GM12872 (cell line): ENCODE data around the gene IFRD2.

Experiments
- CTCF ChIP-seq: IDR thresholded peaks from 3 replicates; pipeline ENCODE4 v1.5.1; 2011; ENCODE audit warnings: low read depth, mild to moderate bottlenecking, low read length, moderate library complexity; ENCODE audit not compliant: insufficient read depth

IFRD2 gene

DNA sequence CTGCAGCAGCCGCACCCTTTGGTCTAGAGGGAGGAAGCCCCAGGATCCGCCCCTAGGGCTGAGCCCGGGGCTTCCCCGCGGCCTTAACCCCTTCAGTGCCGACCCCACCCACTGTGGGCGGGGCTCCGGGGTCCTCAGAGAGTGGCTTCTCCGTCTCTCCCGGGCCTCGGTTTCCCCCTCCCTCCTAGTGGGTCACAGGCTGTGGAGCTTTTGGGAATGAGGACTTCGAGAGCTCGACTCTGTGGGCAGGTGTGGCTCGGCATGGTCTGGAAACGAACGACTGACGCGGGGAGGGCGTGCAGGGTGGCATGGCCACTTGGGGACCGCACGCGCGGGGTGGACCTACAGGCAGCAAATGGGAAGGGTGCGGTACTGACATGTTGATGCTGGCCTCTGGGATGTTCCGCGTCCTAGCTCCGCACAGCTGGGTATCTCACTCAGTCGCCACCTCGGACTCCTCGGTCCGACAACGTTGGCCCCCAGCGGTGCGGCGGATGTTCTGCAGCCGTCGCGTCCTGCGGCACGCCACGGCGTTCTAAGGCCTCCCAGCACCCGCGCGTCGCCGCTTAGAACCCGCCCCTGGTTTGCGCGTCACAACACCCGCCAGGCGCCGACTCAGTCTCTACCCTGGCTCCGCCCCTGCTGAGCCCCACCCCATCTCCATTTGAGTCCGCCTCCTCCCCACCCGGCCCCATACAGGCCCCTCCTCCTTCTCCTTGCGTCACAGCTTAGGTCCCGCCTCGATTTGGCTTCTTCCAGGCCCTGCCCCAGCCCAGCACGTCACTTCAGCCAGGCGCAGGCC is 6.8 kb upstream of the IFRD2 start, which contains the start of the genes HYAL3 and NAA80:
TSS of gene HYAL3 (minus strand) at position 570 of the 802 bp plus-strand sequence. CDS start 3,803 bp downstream, outside the sequence.
TSS of gene NAA80 (minus strand) at position 570 of the 802 bp plus-strand sequence. CDS start 1,942 bp downstream, outside the sequence.
- TF ChIP-seq CTCF: peak; percentile 60

DNA sequence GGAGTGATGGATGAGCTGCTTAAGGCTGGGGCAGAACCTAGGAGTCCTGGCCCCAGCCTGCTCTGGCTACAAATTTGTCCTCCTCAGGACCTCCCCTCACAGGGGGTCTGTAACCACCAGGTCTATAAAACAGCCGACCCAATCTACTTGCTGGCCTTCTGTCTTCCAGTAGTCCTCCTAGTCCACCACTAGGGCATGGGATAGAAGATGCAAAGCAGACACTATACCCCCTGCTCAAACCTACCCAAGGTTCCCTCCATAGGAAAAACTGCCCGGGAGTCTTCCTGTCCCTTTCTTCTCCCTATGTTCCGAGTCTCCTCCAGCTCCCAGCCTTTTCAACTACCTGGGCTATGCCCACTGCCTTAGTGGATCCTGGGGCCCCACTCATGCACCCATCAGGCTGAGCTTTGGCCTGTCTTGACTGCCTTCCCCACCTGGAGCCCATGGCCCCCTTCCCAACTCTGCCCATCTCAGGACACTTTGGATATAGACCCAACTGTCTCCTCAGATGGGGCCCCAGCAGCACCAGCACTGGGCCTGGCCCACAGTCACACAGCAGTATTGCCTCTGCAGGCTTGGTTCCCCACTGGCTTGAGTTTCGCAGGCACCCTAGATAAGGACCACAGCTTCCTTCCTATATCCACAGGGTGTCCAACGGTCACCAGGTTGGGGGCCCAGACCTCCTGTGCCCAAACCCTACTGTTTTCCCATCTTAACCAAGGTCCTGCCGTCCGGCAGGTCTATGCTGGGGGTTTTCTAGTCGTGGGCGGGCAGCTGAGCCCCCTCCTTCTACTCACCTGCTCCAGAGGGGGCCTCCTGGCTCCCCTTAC is 5.9 kb upstream of the IFRD2 start:
- TF ChIP-seq CTCF: peak; percentile 26; the same call in 1 of the 3 replicates

DNA sequence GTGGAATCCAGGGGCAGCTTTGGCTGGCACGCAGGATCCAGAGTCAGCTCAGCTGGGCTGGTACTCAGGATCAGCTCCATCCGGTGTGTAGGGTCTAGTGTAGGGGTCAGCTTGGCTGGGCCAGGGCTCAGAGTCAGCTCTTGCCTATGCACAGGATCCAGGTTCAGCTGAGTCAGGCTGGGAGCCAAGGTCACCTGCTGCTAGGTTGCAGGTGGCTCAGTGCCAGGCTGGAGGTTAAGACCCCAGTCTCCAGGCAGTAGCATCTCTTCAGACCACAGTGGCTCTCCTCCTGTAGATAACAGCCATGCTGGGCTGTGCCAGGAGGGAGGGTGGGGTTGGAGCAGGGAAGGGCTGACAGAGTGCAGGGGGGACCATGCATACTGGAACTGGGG is 5.2 kb upstream of the IFRD2 start:
- TF ChIP-seq CTCF: no peak

- no peak for TF ChIP-seq CTCF
Observed at GRCh38 chr3:50296721-50297383, 4.6 kb upstream of the IFRD2 start.

DNA sequence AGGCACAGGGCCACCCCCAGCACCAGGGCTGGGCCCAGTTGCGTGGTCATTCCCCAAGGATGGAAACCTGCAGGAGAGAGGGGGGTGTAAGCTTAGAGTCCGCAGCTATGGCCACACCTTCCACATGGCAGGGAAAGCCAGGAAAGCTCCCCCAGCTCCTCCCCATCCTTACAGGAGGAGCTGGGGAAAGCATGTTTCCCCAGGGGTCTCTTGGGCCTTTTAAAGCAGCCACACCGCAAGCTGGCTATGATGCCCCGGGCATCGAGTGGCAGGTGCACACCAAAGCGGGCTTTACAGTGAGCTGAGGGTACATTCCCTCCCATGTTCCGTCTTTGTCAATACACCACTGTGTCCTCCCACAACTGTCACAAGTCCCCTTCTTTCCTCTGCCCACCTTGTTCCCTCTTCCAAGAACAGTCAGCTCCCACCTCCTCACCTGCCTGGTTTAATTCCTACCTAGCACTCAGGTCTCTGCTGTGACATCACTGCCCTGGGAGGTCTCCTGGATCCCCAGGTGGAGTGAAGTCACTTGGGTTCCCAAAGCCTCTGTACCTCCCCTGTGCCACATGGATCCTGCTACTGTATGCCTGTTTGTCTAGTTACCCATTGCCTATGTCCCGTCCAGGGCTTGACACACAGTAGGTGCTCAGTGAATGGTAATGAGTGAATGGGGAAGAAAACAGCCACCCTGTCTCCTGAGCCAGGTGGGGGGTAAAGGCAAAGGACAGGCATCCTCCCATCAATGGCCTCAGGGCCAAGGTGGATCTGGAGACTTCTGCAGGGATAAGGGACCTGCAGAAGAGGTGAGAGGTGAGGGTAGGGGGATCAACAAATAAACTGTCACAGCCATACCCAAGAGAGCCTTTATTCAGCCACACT is 3.6 kb upstream of the IFRD2 start:
- no peak for TF ChIP-seq CTCF

DNA sequence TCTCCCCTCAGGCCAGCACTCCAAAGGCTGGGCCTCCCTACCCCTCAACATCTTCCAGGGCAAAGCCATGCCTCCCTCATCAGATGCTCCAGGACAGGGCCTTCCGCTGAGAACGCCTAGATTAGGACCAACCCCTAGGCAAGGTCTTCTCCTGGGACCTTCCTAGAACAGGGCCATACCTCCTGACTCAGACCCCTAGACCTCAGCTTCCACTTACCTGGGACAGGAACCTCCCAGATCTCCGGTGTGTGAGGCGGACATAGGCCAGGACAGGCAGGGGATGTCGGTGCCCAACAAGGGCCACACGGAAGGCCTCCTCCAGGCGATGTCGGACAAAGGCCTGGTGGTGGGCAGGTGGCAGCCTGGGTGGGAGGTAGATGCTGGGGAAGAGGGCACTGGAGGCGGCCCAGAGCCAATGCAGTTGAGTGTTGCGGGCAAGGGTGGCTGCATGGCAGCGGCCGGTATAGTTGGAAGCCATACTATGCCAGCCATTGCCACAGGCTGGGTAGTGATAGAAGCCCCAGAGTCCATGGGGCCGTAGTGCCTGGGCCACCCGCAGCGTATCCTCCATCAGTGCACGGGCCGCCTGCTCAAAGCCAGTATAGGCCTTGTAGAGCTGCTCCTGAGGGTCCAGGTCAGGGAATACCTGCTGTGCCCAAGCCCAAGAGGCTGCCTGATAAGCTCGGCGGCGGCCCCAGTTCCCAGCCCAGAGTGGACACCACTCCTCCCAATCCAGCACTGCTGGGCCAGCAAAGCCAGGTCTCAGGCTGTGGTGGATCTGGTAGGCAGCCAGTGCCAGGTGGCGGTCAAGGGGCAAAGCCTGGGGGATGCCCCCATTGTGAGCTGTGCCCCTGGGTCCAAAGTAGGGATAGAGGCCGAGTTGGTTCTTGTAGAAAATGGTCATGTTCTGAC is 2.5 kb upstream of the IFRD2 start:
- no peak for TF ChIP-seq CTCF
